ENCODE data around the gene ACOXL. TPM values are rescaled to one million over a fixed set of nuclear protein-coding genes. Genes with fewer than 3 reads are reported as not detected.

Gene ACOXL
- total RNA-seq, 1 donor from 2014 or later = not detected

DNA sequence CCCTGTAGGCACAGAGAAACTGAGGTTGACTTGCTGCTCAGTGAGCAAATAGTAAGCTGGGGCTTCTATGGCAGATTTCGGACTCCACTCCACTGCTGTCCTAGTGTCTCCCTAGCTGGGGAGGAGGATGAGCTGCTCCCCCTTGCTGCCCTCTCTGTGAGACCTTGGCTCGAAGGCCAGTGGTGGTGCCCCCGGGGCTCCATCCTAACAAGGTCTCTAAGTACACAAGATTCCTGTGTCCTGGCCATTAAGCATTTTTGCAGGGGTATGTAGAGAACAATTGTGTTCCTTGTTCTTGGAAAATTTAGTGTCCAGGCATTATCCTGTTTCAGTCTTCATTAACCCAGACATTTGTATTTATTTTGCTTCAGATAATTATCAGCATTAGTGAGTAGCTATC lies 367.0 kb downstream of the ACOXL start:
- Histone ChIP-seq H3K9me3 (ENCODE audit: control insufficient read depth in 3 of 3, low read length in 3 of 3) (no peaks in the 10 kb centered on the region), H3K36me3 (ENCODE audit: control insufficient read depth in 3 of 3, insufficient read depth in 3 of 3, low read length in 3 of 3) (no peaks in the 10 kb centered on the region), H3K9ac (ENCODE audit: low read depth in 1 of 3, low read length in 3 of 3) (no peak overlapping the region)

GRCh38 chr2:111100087-111100764 lies 367.9 kb downstream of the ACOXL start:
- Histone ChIP-seq H3K36me3 (ENCODE audit: control insufficient read depth in 3 of 3, insufficient read depth in 3 of 3, low read length in 3 of 3) (no peaks in the 10 kb centered on the region), H3K9me3 (ENCODE audit: control insufficient read depth in 3 of 3, low read length in 3 of 3) (no peaks in the 10 kb centered on the region), H3K4me1 (ENCODE audit: control insufficient read depth in 3 of 3, insufficient read depth in 3 of 3, low read length in 3 of 3) (no peaks in the 10 kb centered on the region), H3K27ac (ENCODE audit: low read depth, low read length) (no peak overlapping the region), H3K27me3 (ENCODE audit: control insufficient read depth in 3 of 3, insufficient read depth in 3 of 3, low read length in 3 of 3) (no peaks in the 10 kb centered on the region), H3K4me3 (ENCODE audit: low read length in 3 of 3) (no peak overlapping the region), H3K9ac (ENCODE audit: low read depth in 1 of 3, low read length in 3 of 3) (no peak overlapping the region)

More for the DNA sequence above, 367.0 kb downstream of the ACOXL start:
- Histone ChIP-seq H3K4me1 (ENCODE audit: control insufficient read depth in 3 of 3, insufficient read depth in 3 of 3, low read length in 3 of 3) (no peaks in the 10 kb centered on the region), H3K4me3 (ENCODE audit: low read length in 3 of 3) (no peak overlapping the region), H3K27me3 (ENCODE audit: control insufficient read depth in 3 of 3, insufficient read depth in 3 of 3, low read length in 3 of 3) (no peaks in the 10 kb centered on the region), H3K27ac (ENCODE audit: low read depth, low read length) (no peak overlapping the region)

DNA sequence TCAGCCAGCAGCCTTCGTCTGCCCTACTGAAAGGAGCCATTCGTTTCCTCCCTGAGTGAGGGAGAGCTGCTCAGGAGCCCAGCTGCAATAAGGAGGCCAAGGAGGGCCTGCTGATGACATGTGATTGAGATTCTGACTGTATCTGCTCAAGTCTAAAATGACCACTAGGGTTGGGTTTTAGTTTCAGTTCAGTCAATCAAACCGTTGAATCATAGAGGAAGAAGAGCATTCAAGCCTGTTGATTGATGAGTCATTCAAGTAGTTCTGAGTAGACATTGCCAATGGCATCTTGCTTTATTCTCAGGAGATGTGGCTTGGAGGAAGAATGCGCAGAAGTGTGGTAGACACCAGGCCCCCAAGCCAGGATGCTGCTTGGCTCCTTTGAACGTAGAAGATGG lies 368.4 kb downstream of the ACOXL start:
- Histone ChIP-seq H3K36me3 (ENCODE audit: control insufficient read depth in 3 of 3, insufficient read depth in 3 of 3, low read length in 3 of 3) (no peaks in the 10 kb centered on the region), H3K9ac (ENCODE audit: low read depth in 1 of 3, low read length in 3 of 3) (no peak overlapping the region), H3K27me3 (ENCODE audit: control insufficient read depth in 3 of 3, insufficient read depth in 3 of 3, low read length in 3 of 3) (no peaks in the 10 kb centered on the region), H3K27ac (ENCODE audit: low read depth, low read length) (no peak overlapping the region), H3K4me1 (ENCODE audit: control insufficient read depth in 3 of 3, insufficient read depth in 3 of 3, low read length in 3 of 3) (no peaks in the 10 kb centered on the region), H3K9me3 (ENCODE audit: control insufficient read depth in 3 of 3, low read length in 3 of 3) (no peaks in the 10 kb centered on the region), H3K4me3 (ENCODE audit: low read length in 3 of 3) (no peak overlapping the region)

DNA sequence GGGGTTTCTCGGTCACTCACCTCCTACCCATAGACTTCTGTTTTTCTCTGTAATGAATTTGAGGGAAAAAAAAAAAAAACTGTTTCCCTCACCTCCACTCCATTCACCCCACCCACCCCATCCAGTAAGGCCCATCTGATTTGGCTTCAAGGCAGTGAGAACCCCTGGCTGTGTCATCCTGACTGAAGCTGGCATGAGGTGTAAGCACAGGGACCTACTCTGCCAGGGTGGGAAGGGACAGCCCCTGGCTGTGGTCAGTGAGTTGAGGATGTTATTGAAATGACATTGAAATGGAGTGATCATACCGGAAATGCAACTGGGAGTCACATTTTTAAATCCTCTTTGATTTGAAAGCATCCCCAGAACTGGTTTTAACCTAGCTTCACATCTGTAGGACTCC lies 369.2 kb downstream of the ACOXL start:
- no peak overlapping the region for H3K9ac ChIP-seq (ENCODE audit: low read depth in 1 of 3, low read length in 3 of 3)
- H3K4me3 ChIP-seq (ENCODE audit: low read length in 3 of 3) = no peak overlapping the region
- H3K27ac ChIP-seq (ENCODE audit: low read depth, low read length) = no peak overlapping the region
- H3K27me3 ChIP-seq (ENCODE audit: control insufficient read depth in 3 of 3, insufficient read depth in 3 of 3, low read length in 3 of 3) = no peaks in the 10 kb centered on the region
- H3K9me3 ChIP-seq (ENCODE audit: control insufficient read depth in 3 of 3, low read length in 3 of 3) = no peaks in the 10 kb centered on the region
- no peaks in the 10 kb centered on the region for H3K4me1 ChIP-seq (ENCODE audit: control insufficient read depth in 3 of 3, insufficient read depth in 3 of 3, low read length in 3 of 3)
- no peaks in the 10 kb centered on the region for H3K36me3 ChIP-seq (ENCODE audit: control insufficient read depth in 3 of 3, insufficient read depth in 3 of 3, low read length in 3 of 3)

- no peak overlapping the region for H3K9ac ChIP-seq (ENCODE audit: low read depth in 1 of 3, low read length in 3 of 3)
- H3K27me3 ChIP-seq (ENCODE audit: control insufficient read depth in 3 of 3, insufficient read depth in 3 of 3, low read length in 3 of 3) = no peaks in the 10 kb centered on the region
- no peaks in the 10 kb centered on the region for H3K4me1 ChIP-seq (ENCODE audit: control insufficient read depth in 3 of 3, insufficient read depth in 3 of 3, low read length in 3 of 3)
- no peaks in the 10 kb centered on the region for H3K9me3 ChIP-seq (ENCODE audit: control insufficient read depth in 3 of 3, low read length in 3 of 3)
- no peak overlapping the region for H3K27ac ChIP-seq (ENCODE audit: low read depth, low read length)
- no peaks in the 10 kb centered on the region for H3K36me3 ChIP-seq (ENCODE audit: control insufficient read depth in 3 of 3, insufficient read depth in 3 of 3, low read length in 3 of 3)
- no peak overlapping the region for H3K4me3 ChIP-seq (ENCODE audit: low read length in 3 of 3)
Measured at GRCh38 chr2:111102216-111102615, 369.8 kb downstream of the ACOXL start.

- Histone ChIP-seq H3K9ac (ENCODE audit: low read depth in 1 of 3, low read length in 3 of 3) (no peak overlapping the region), H3K4me3 (ENCODE audit: low read length in 3 of 3) (no peak overlapping the region), H3K9me3 (ENCODE audit: control insufficient read depth in 3 of 3, low read length in 3 of 3) (no peaks in the 10 kb centered on the region), H3K27me3 (ENCODE audit: control insufficient read depth in 3 of 3, insufficient read depth in 3 of 3, low read length in 3 of 3) (no peaks in the 10 kb centered on the region), H3K27ac (ENCODE audit: low read depth, low read length) (no peak overlapping the region), H3K36me3 (ENCODE audit: control insufficient read depth in 3 of 3, insufficient read depth in 3 of 3, low read length in 3 of 3) (no peaks in the 10 kb centered on the region), H3K4me1 (ENCODE audit: control insufficient read depth in 3 of 3, insufficient read depth in 3 of 3, low read length in 3 of 3) (no peaks in the 10 kb centered on the region)
Measured at GRCh38 chr2:111105926-111106325, 373.6 kb downstream of the ACOXL start.

- Histone ChIP-seq H3K4me3 (ENCODE audit: low read length in 3 of 3) (no peak overlapping the region), H3K27ac (ENCODE audit: low read depth, low read length) (no peak overlapping the region), H3K9me3 (ENCODE audit: control insufficient read depth in 3 of 3, low read length in 3 of 3) (no peaks in the 10 kb centered on the region), H3K9ac (ENCODE audit: low read depth in 1 of 3, low read length in 3 of 3) (no peak overlapping the region), H3K27me3 (ENCODE audit: control insufficient read depth in 3 of 3, insufficient read depth in 3 of 3, low read length in 3 of 3) (no peaks in the 10 kb centered on the region), H3K4me1 (ENCODE audit: control insufficient read depth in 3 of 3, insufficient read depth in 3 of 3, low read length in 3 of 3) (no peaks in the 10 kb centered on the region), H3K36me3 (ENCODE audit: control insufficient read depth in 3 of 3, insufficient read depth in 3 of 3, low read length in 3 of 3) (no peaks in the 10 kb centered on the region)
Measured at GRCh38 chr2:111106706-111107105, 374.3 kb downstream of the ACOXL start.

- Histone ChIP-seq H3K9me3 (ENCODE audit: control insufficient read depth in 3 of 3, low read length in 3 of 3) (no peaks in the 10 kb centered on the region), H3K27me3 (ENCODE audit: control insufficient read depth in 3 of 3, insufficient read depth in 3 of 3, low read length in 3 of 3) (peaks cover 0 to 3% (median 2%) of the 10 kb centered on the region in 3 donors), H3K4me3 (ENCODE audit: low read length in 3 of 3) (no peak overlapping the region), H3K27ac (ENCODE audit: low read depth, low read length) (no peak overlapping the region), H3K4me1 (ENCODE audit: control insufficient read depth in 3 of 3, insufficient read depth in 3 of 3, low read length in 3 of 3) (no peaks in the 10 kb centered on the region), H3K36me3 (ENCODE audit: control insufficient read depth in 3 of 3, insufficient read depth in 3 of 3, low read length in 3 of 3) (no peaks in the 10 kb centered on the region), H3K9ac (ENCODE audit: low read depth in 1 of 3, low read length in 3 of 3) (no peak overlapping the region)
Measured at GRCh38 chr2:111108745-111109271, 376.4 kb downstream of the ACOXL start.

DNA sequence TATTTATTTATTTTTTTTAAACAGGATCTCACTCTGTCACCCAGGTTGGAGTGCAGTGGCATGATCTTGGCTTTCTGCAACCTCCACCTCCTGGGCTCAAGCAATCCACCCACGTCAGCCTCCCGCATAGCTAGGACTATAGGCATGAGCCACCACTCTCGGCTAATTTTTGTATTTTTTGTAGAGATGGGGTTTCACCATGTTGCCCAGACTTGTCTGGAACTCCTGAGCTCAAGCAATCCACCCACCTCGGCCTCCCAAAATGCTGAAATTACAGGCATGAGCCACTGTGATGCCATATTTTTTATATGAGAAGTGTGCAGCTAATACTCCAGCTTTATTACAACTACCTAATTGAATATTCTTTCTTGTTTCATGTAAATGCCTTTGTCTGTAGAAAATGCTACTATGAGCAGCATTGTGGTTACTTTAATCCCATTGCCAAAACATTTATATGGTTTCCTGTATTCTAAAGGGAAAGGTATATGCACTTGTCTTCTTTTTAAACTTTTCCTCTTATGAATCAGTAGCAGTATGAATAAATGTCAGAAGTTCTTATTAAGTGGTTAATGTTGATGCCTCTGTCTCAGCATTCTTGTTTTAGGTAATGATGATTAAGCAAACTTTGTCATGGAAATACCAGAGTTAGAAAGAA lies 378.9 kb downstream of the ACOXL start:
- H3K9me3 ChIP-seq (ENCODE audit: control insufficient read depth in 3 of 3, low read length in 3 of 3) = no peaks in the 10 kb centered on the region
- H3K4me1 ChIP-seq (ENCODE audit: control insufficient read depth in 3 of 3, insufficient read depth in 3 of 3, low read length in 3 of 3) = no peaks in the 10 kb centered on the region
- H3K27me3 ChIP-seq (ENCODE audit: control insufficient read depth in 3 of 3, insufficient read depth in 3 of 3, low read length in 3 of 3) = peaks cover 0 to 4% (median 3%) of the 10 kb centered on the region in 3 donors
- no peaks in the 10 kb centered on the region for H3K36me3 ChIP-seq (ENCODE audit: control insufficient read depth in 3 of 3, insufficient read depth in 3 of 3, low read length in 3 of 3)
- H3K9ac ChIP-seq (ENCODE audit: low read depth in 1 of 3, low read length in 3 of 3) = no peak overlapping the region
- no peak overlapping the region for H3K4me3 ChIP-seq (ENCODE audit: low read length in 3 of 3)
- H3K27ac ChIP-seq (ENCODE audit: low read depth, low read length) = no peak overlapping the region

- Histone ChIP-seq H3K9me3 (ENCODE audit: control insufficient read depth in 3 of 3, low read length in 3 of 3) (no peaks in the 10 kb centered on the region), H3K27me3 (ENCODE audit: control insufficient read depth in 3 of 3, insufficient read depth in 3 of 3, low read length in 3 of 3) (peaks cover 0 to 13% (median 7%) of the 10 kb centered on the region in 3 donors), H3K4me1 (ENCODE audit: control insufficient read depth in 3 of 3, insufficient read depth in 3 of 3, low read length in 3 of 3) (peaks cover 16 to 19% (median 17%) of the 10 kb centered on the region in 3 donors), H3K9ac (ENCODE audit: low read depth in 1 of 3, low read length in 3 of 3) (no peak overlapping the region), H3K4me3 (ENCODE audit: low read length in 3 of 3) (no peak overlapping the region), H3K27ac (ENCODE audit: low read depth, low read length) (no peak overlapping the region), H3K36me3 (ENCODE audit: control insufficient read depth in 3 of 3, insufficient read depth in 3 of 3, low read length in 3 of 3) (no peaks in the 10 kb centered on the region)
Measured at GRCh38 chr2:111113838-111114237, 381.5 kb downstream of the ACOXL start.
